Hepatocyte (in vitro differentiated cells): Measurements from ENCODE around the gene MRPL1. TPM values are rescaled to one million over a fixed set of nuclear protein-coding genes. Genes with fewer than 3 reads are reported as not detected.

Experiments used
- DNase-seq: peaks from one replicate; pipeline ENCODE4 v3.0.0-alpha.2; 2016; ENCODE audit warnings: low spot score
- H2AFZ ChIP-seq: fragments of 200-600 bp; sonication (generic); 2 replicates; pipeline ENCODE4 v1.6.0; 2016; ENCODE audit warnings: antibody characterized with exemption, mild to moderate bottlenecking
- H3K27ac ChIP-seq: fragments of 200-600 bp; sonication (generic); 2 replicates; pipeline ENCODE4 v1.5.1; 2016; ENCODE audit warnings: mild to moderate bottlenecking
- H3K27me3 ChIP-seq: fragments of 200-600 bp; sonication (generic); 2 replicates; pipeline ENCODE4 v1.6.1; 2016
- H3K36me3 ChIP-seq: fragments of 200-600 bp; sonication (generic); replicated peaks from 2 replicates; pipeline ENCODE4 v1.5.1; 2016; ENCODE audit warnings: low read depth; ENCODE audit not compliant: insufficient read depth
- H3K4me1 ChIP-seq: fragments of 200-600 bp; sonication (generic); 2 replicates; pipeline ENCODE4 v1.5.1; 2016; ENCODE audit warnings: mild to moderate bottlenecking, moderate library complexity; ENCODE audit not compliant: insufficient read depth
- H3K4me2 ChIP-seq: fragments of 200-600 bp; sonication (generic); 2 replicates; pipeline ENCODE4 v1.6.0; 2016
- H3K4me3 ChIP-seq: fragments of 200-600 bp; sonication (generic); 2 replicates; pipeline ENCODE4 v1.5.1; 2016; ENCODE audit warnings: mild to moderate bottlenecking
- H3K79me2 ChIP-seq: fragments of 200-600 bp; sonication (generic); 2 replicates; pipeline ENCODE4 v1.6.0; 2017; ENCODE audit warnings: mild to moderate bottlenecking
- H3K9me2 ChIP-seq: fragments of 200-600 bp; sonication (generic); replicated peaks from 2 replicates; pipeline ENCODE4 v1.6.0; 2017; ENCODE audit warnings: mild to moderate bottlenecking; ENCODE audit not compliant: insufficient read depth
- H3K9me3 ChIP-seq: fragments of 200-600 bp; sonication (generic); 2 replicates; pipeline ENCODE4 v1.5.1; 2016; ENCODE audit warnings: low read depth, mild to moderate bottlenecking
- H4K20me1 ChIP-seq: fragments of 200-600 bp; sonication (generic); 2 replicates; pipeline ENCODE4 v1.6.0; 2016; ENCODE audit warnings: mild to moderate bottlenecking; ENCODE audit not compliant: insufficient read depth, poor library complexity, severe bottlenecking
- CTCF ChIP-seq: fragments of 200-600 bp; sonication (generic); IDR thresholded peaks from 2 replicates; pipeline ENCODE4 v1.5.1; 2016; ENCODE audit warnings: antibody characterized with exemption, mild to moderate bottlenecking; ENCODE audit not compliant: poor library complexity
- EZH2 ChIP-seq: fragments of 200-600 bp; sonication (generic); IDR thresholded peaks from 2 replicates; pipeline ENCODE4 v1.6.1; 2016; ENCODE audit warnings: antibody characterized with exemption, mild to moderate bottlenecking, borderline replicate concordance
- EZH2phosphoT487 ChIP-seq: fragments of 200-600 bp; sonication (generic); IDR thresholded peaks from one replicate; pipeline ENCODE4 v1.6.1; 2018; ENCODE audit warnings: antibody characterized with exemption, mild to moderate bottlenecking, low read depth, moderate library complexity; ENCODE audit not compliant: unreplicated experiment, severe bottlenecking
- WGBS: methylation state at CpG from one replicate; pipeline ENCODE4 v1.1.6; 2016; ENCODE audit warnings: low lambda C conversion rate; ENCODE audit errors: missing lambda C conversion rate; 5-methylcytosine and 5-hydroxymethylcytosine counted together
- polyA plus RNA-seq: library from polyadenylated mRNA; unstranded; fragments of >200 nt; fragmentation: Nextera tagmentation; extraction: Ambion mirVana; gene quantifications from 2 replicates; pipeline ENCODE4 v1.2.1, GENCODE V29; 2016
- small RNA-seq: library from RNA; depleted of rRNA; stranded (forward); fragments of <200 nt; gene quantifications from one replicate; pipeline ENCODE3, GENCODE V24; 2014
- total RNA-seq: library from RNA; depleted of rRNA; stranded (reverse); fragments of >200 nt; gene quantifications from 2 replicates; pipeline ENCODE4 v1.2.3, GENCODE V29; 2014

Gene MRPL1
- total and polyA plus RNA-seq, 2 experiments from 2014 or later, result 19.6 to 27.2 TPM

- H4K20me1 ChIP-seq, result no peaks in the 10 kb centered on the region
- H3K4me1 ChIP-seq, result no peaks in the 10 kb centered on the region
- DNase-seq, result no peak
- no peak overlapping the region for H2AFZ ChIP-seq
- H3K79me2 ChIP-seq, result no peaks in the 10 kb centered on the region
- no peak overlapping the region for H3K4me2 ChIP-seq
- WGBS, result 64% methylated on average over 4 of the region's 4 CpGs
- H3K36me3 ChIP-seq, result no peaks in the 10 kb centered on the region
- H3K9me3 ChIP-seq, result no peaks in the 10 kb centered on the region
- no peak overlapping the region for H3K27ac ChIP-seq
- no peaks in the 10 kb centered on the region for H3K27me3 ChIP-seq
- no peak overlapping the region for H3K4me3 ChIP-seq
- TF ChIP-seq EZH2phosphoT487, result no peak
- TF ChIP-seq EZH2, result no peak
- TF ChIP-seq CTCF, result no peak
- H3K9me2 ChIP-seq, result no peaks in the 10 kb centered on the region
These were observed 139.6 kb downstream of the MRPL1 start for GRCh38 chr4:78002260-78002659.

Small RNA genes lying within 50 kb of the gene (small RNA-seq; reads per million reads assigned to genes)
- not detected for gene AC112225.1

Other genes starting within 250 kb of the MRPL1 start
- gene CNOT6L, start 43.5 kb upstream of the MRPL1 start, total RNA-seq, result 20.4 and 21.0 TPM in 2 replicates
- gene CNOT6L, start 43.5 kb upstream of the MRPL1 start, polyA plus RNA-seq, result 7.5 and 7.7 TPM in 2 replicates
- 31.9 and 38.5 TPM in 2 replicates for gene FRAS1, start 194.5 kb downstream of the MRPL1 start, total RNA-seq
- 9.3 and 12.0 TPM in 2 replicates for gene FRAS1, start 194.5 kb downstream of the MRPL1 start, polyA plus RNA-seq